Liver (tissue), 9 donors: ENCODE data around the gene ZNF266. TPM values are rescaled to one million over a fixed set of nuclear protein-coding genes. Genes with fewer than 3 reads are reported as not detected.

Experiments
- DNase-seq: peaks from one replicate; pipeline ENCODE4 v3.0.0-alpha.2; 2017; ENCODE audit warnings: low spot score
- H3K27ac ChIP-seq, 2 donors: one replicate each; pipeline ENCODE4 v1.7.0; 2013; ENCODE audit warnings: inconsistent platforms in 2 of 2, low read length in 2 of 2, control low read depth in 1 of 2, low read depth in 1 of 2, mild to moderate bottlenecking in 1 of 2
- H3K27me3 ChIP-seq, 4 donors: one replicate each; pipeline versions ENCODE4 v1.6.1 to v1.7.0; 2013; ENCODE audit warnings: low read length in 3 of 4, inconsistent platforms in 1 of 4, mild to moderate bottlenecking in 1 of 4, moderate library complexity in 1 of 4; ENCODE audit not compliant: control insufficient read depth in 4 of 4, insufficient read depth in 4 of 4
- H3K36me3 ChIP-seq, 4 donors: one replicate each; pipeline versions ENCODE4 v1.6.1 to v1.7.0; 2013; ENCODE audit warnings: low read length in 3 of 4, mild to moderate bottlenecking in 3 of 4, low read depth in 1 of 4, moderate library complexity in 1 of 4; ENCODE audit not compliant: control insufficient read depth in 4 of 4, insufficient read depth in 3 of 4
- H3K4me1 ChIP-seq, 4 donors: one replicate each; pipeline versions ENCODE4 v1.6.1 to v1.7.0; 2013; ENCODE audit warnings: low read length in 3 of 4, mild to moderate bottlenecking in 3 of 4, moderate library complexity in 1 of 4; ENCODE audit not compliant: control insufficient read depth in 4 of 4, insufficient read depth in 4 of 4
- H3K4me3 ChIP-seq, 3 donors: one replicate each; pipeline versions ENCODE4 v1.6.1 to v1.7.0; 2013; ENCODE audit warnings: low read length in 3 of 3, control low read depth in 1 of 3, low read depth in 1 of 3, mild to moderate bottlenecking in 1 of 3
- H3K9ac ChIP-seq, 2 donors: one replicate each; pipeline ENCODE4 v1.7.0; 2013; ENCODE audit warnings: low read length in 2 of 2, mild to moderate bottlenecking in 2 of 2, moderate library complexity in 2 of 2, control low read depth in 1 of 2, low read depth in 1 of 2
- H3K9me3 ChIP-seq, 4 donors: one replicate each; pipeline versions ENCODE4 v1.6.1 to v1.7.0; 2013; ENCODE audit warnings: low read length in 3 of 4; ENCODE audit not compliant: control insufficient read depth in 4 of 4
- EGR1 ChIP-seq, 2 donors: IDR thresholded peaks; 2 replicates each; pipeline ENCODE4 v1.6.1; 2016 to 2018; ENCODE audit warnings: antibody characterized with exemption in 2 of 2, low read depth in 2 of 2
- FOXA1 ChIP-seq: IDR thresholded peaks from 2 replicates; pipeline ENCODE4 v1.6.1; 2016; ENCODE audit warnings: antibody characterized with exemption
- FOXA2 ChIP-seq: IDR thresholded peaks from 2 replicates; pipeline ENCODE4 v1.6.1; 2016; ENCODE audit warnings: antibody characterized with exemption
- GABPA ChIP-seq, 2 donors: IDR thresholded peaks in 1 of 2; conservative IDR thresholded peaks in 1 of 2; 2 replicates each; pipeline ENCODE4 v1.6.1; 2016; ENCODE audit warnings: antibody characterized with exemption in 2 of 2, mild to moderate bottlenecking in 1 of 2, moderate library complexity in 1 of 2
- HNF4A ChIP-seq, 2 donors: conservative IDR thresholded peaks; 2 replicates each; pipeline ENCODE4 v1.6.1; 2016; ENCODE audit warnings: antibody characterized with exemption in 2 of 2, mild to moderate bottlenecking in 2 of 2
- HNF4G ChIP-seq: IDR thresholded peaks from 2 replicates; pipeline ENCODE4 v1.6.1; 2016; ENCODE audit warnings: antibody characterized with exemption
- JUND ChIP-seq, 2 donors: IDR thresholded peaks; 2 replicates each; pipeline ENCODE4 v1.6.1; 2016; ENCODE audit warnings: antibody characterized with exemption in 2 of 2
- NR2F2 ChIP-seq: IDR thresholded peaks from 2 replicates; pipeline ENCODE4 v1.6.1; 2016; ENCODE audit warnings: antibody characterized with exemption
- RAD21 ChIP-seq, 2 donors: IDR thresholded peaks; 2 replicates each; pipeline ENCODE4 v1.6.1; 2016; ENCODE audit warnings: antibody characterized with exemption in 2 of 2, mild to moderate bottlenecking in 2 of 2
- RXRA ChIP-seq, 2 donors: IDR thresholded peaks; 2 replicates each; pipeline ENCODE4 v1.6.1; 2017 to 2018; ENCODE audit warnings: antibody characterized with exemption in 2 of 2, mild to moderate bottlenecking in 1 of 2
- SP1 ChIP-seq: IDR thresholded peaks from 2 replicates; pipeline ENCODE4 v1.6.1; 2018; ENCODE audit warnings: antibody characterized with exemption, mild to moderate bottlenecking
- TAF1 ChIP-seq: conservative IDR thresholded peaks from 2 replicates; pipeline ENCODE4 v1.6.1; 2016; ENCODE audit warnings: antibody characterized with exemption, mild to moderate bottlenecking
- YY1 ChIP-seq: IDR thresholded peaks from 2 replicates; pipeline ENCODE4 v1.6.1; 2016; ENCODE audit warnings: antibody characterized with exemption, mild to moderate bottlenecking
- WGBS: extraction: QIAGEN DNeasy Blood & Tissue Kit; methylation state at CpG from one replicate; pipeline ENCODE4 v1.1.7; 2013; 5-methylcytosine and 5-hydroxymethylcytosine counted together
- polyA plus RNA-seq, 2 donors: library from polyadenylated mRNA; stranded (reverse) in 1 of 2; unstranded in 1 of 2; fragments of 200-250 nt in 1 of 2; fragments of >200 nt in 1 of 2; fragmentation: Nextera tagmentation in 1 of 2; extraction: Ambion mirVana in 1 of 2; gene quantifications; one replicate each; pipeline versions ENCODE4 v1.2.1 to v1.2.3, GENCODE V29; 2013 to 2015
- total RNA-seq, 2 donors: library from RNA; depleted of rRNA; stranded (reverse); fragments of >200 nt; gene quantifications; one replicate each; pipeline ENCODE4 v1.2.3, GENCODE V29; 2014
- TF ChIP-seq, protein P1 (sequence below): IDR thresholded peaks from 2 replicates; pipeline ENCODE4 v1.6.1; 2016; ENCODE audit warnings: antibody characterized with exemption
- TF ChIP-seq, protein P2 (sequence below): IDR thresholded peaks from 2 replicates; pipeline ENCODE4 v1.6.1; 2016; ENCODE audit warnings: antibody characterized with exemption, mild to moderate bottlenecking
- TF ChIP-seq, protein P3 (sequence below): fragments of 150-350 bp; IDR thresholded peaks from 2 replicates; pipeline ENCODE4 v1.5.1; 2017; ENCODE audit warnings: improper control_type of control experiment, low read depth, low read length; ENCODE audit not compliant: missing input control
- TF ChIP-seq, protein P4 (sequence below): IDR thresholded peaks from 2 replicates; pipeline ENCODE4 v1.6.1; 2016; ENCODE audit warnings: antibody characterized with exemption
- TF ChIP-seq, protein P5 (sequence below): IDR thresholded peaks from 2 replicates; pipeline ENCODE4 v1.6.1; 2016; ENCODE audit warnings: antibody characterized with exemption
- donor health status: healthy.
- donor health status: healthy.
- donor health status: healthy.
- donor health status: healthy.
- donor health status: healthy.

The ZNF266 gene
- total and polyA plus RNA-seq, 4 donors, result 3.2 to 14.1 (median 8.2) TPM

DNA sequence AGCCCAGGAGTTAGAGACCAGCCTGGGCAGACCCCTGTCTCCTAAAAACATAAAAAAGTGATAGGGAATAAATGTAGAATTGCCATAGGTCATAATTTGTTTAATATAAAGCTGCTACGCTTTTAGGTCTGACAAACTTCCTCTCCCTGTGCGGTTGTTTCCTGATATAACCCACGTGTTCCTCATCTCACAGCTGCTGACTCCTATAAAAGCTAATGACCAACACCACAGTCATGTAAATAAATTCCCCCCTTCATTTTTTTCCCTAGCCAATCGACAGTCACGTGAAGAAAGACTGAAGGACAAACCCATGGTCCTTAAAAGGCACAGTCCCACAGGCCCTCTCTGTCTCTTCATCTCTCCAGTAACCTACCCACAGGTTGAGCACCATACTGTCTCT lies 27.5 kb downstream of the ZNF266 start:
- TF ChIP-seq, protein P1, sequence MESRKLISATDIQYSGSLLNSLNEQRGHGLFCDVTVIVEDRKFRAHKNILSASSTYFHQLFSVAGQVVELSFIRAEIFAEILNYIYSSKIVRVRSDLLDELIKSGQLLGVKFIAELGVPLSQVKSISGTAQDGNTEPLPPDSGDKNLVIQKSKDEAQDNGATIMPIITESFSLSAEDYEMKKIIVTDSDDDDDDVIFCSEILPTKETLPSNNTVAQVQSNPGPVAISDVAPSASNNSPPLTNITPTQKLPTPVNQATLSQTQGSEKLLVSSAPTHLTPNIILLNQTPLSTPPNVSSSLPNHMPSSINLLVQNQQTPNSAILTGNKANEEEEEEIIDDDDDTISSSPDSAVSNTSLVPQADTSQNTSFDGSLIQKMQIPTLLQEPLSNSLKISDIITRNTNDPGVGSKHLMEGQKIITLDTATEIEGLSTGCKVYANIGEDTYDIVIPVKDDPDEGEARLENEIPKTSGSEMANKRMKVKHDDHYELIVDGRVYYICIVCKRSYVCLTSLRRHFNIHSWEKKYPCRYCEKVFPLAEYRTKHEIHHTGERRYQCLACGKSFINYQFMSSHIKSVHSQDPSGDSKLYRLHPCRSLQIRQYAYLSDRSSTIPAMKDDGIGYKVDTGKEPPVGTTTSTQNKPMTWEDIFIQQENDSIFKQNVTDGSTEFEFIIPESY, result no peak
- TF ChIP-seq SP1 (no peak), RXRA (IDR thresholded peaks at IDR 0.05) (no peak), YY1 (no peak), HNF4G (no peak), EGR1 (IDR thresholded peaks at IDR 0.05; ENCODE audit: low read depth in 2 of 2) (no peak), GABPA (IDR thresholded peaks at IDR 0.05 in 1 of 2, conservative IDR thresholded peaks at IDR 0.05 in 1 of 2) (no peak), TAF1 (no peak), FOXA2 (no peak), RAD21 (IDR thresholded peaks at IDR 0.05) (no peak), FOXA1 (no peak), NR2F2 (no peak), HNF4A (conservative IDR thresholded peaks at IDR 0.05) (no peak), JUND (IDR thresholded peaks at IDR 0.05) (no peak)
- TF ChIP-seq, protein P2, sequence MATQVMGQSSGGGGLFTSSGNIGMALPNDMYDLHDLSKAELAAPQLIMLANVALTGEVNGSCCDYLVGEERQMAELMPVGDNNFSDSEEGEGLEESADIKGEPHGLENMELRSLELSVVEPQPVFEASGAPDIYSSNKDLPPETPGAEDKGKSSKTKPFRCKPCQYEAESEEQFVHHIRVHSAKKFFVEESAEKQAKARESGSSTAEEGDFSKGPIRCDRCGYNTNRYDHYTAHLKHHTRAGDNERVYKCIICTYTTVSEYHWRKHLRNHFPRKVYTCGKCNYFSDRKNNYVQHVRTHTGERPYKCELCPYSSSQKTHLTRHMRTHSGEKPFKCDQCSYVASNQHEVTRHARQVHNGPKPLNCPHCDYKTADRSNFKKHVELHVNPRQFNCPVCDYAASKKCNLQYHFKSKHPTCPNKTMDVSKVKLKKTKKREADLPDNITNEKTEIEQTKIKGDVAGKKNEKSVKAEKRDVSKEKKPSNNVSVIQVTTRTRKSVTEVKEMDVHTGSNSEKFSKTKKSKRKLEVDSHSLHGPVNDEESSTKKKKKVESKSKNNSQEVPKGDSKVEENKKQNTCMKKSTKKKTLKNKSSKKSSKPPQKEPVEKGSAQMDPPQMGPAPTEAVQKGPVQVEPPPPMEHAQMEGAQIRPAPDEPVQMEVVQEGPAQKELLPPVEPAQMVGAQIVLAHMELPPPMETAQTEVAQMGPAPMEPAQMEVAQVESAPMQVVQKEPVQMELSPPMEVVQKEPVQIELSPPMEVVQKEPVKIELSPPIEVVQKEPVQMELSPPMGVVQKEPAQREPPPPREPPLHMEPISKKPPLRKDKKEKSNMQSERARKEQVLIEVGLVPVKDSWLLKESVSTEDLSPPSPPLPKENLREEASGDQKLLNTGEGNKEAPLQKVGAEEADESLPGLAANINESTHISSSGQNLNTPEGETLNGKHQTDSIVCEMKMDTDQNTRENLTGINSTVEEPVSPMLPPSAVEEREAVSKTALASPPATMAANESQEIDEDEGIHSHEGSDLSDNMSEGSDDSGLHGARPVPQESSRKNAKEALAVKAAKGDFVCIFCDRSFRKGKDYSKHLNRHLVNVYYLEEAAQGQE, result no peak
- TF ChIP-seq, protein P3, sequence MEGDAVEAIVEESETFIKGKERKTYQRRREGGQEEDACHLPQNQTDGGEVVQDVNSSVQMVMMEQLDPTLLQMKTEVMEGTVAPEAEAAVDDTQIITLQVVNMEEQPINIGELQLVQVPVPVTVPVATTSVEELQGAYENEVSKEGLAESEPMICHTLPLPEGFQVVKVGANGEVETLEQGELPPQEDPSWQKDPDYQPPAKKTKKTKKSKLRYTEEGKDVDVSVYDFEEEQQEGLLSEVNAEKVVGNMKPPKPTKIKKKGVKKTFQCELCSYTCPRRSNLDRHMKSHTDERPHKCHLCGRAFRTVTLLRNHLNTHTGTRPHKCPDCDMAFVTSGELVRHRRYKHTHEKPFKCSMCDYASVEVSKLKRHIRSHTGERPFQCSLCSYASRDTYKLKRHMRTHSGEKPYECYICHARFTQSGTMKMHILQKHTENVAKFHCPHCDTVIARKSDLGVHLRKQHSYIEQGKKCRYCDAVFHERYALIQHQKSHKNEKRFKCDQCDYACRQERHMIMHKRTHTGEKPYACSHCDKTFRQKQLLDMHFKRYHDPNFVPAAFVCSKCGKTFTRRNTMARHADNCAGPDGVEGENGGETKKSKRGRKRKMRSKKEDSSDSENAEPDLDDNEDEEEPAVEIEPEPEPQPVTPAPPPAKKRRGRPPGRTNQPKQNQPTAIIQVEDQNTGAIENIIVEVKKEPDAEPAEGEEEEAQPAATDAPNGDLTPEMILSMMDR, result no peak
- TF ChIP-seq, protein P4, sequence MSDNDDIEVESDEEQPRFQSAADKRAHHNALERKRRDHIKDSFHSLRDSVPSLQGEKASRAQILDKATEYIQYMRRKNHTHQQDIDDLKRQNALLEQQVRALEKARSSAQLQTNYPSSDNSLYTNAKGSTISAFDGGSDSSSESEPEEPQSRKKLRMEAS, result no peak
- TF ChIP-seq, protein P5, sequence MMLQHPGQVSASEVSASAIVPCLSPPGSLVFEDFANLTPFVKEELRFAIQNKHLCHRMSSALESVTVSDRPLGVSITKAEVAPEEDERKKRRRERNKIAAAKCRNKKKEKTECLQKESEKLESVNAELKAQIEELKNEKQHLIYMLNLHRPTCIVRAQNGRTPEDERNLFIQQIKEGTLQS, result no peak
- Histone ChIP-seq H3K9me3 (peaks cover 42 to 74% (median 56%) of the 10 kb centered on the region in 4 donors), H3K36me3 (peaks cover 2 to 7% (median 5%) of the 10 kb centered on the region in 4 donors), H3K27me3 (peaks cover 0 to 3% (median 0%) of the 10 kb centered on the region in 4 donors), H3K4me1 (no peaks in the 10 kb centered on the region), H3K4me3 (peak overlapping the region in 2 of 3 donors; percentile 11 to 12), H3K9ac (no peak overlapping the region), H3K27ac (no peak overlapping the region)
- no peak for DNase-seq
- 85% methylated on average over 5 of the region's 5 CpGs for WGBS
